Osteocyte (in vitro differentiated cells): ENCODE measurements around the gene NDUFAB1. TPM values are rescaled to one million over a fixed set of nuclear protein-coding genes. Genes with fewer than 3 reads are reported as not detected.
A peak's percentile ranks its signal among the peaks of the same experiment; 100 is the strongest.

ENCODE experiments used
- DNase-seq: peaks from one replicate; pipeline ENCODE4 v3.0.0; 2021; ENCODE audit warnings: mixed read lengths; ENCODE audit not compliant: unreplicated experiment; ENCODE audit errors: extremely low spot score
- H3K27ac Mint-ChIP-seq: one replicate; pipeline ENCODE4 v1.8.0; 2021; ENCODE audit warnings: mild to moderate bottlenecking, mixed read lengths; ENCODE audit not compliant: unreplicated experiment
- H3K27me3 Mint-ChIP-seq: one replicate; pipeline ENCODE4 v1.8.0; 2021; ENCODE audit warnings: mixed read lengths; ENCODE audit not compliant: unreplicated experiment
- H3K36me3 Mint-ChIP-seq: one replicate; pipeline ENCODE4 v1.8.0; 2021; ENCODE audit warnings: mixed read lengths; ENCODE audit not compliant: unreplicated experiment
- H3K4me1 Mint-ChIP-seq: one replicate; pipeline ENCODE4 v1.8.0; 2021; ENCODE audit warnings: mixed read lengths; ENCODE audit not compliant: unreplicated experiment
- H3K4me3 Mint-ChIP-seq: one replicate; pipeline ENCODE4 v1.8.0; 2021; ENCODE audit warnings: mild to moderate bottlenecking, moderate library complexity, mixed read lengths; ENCODE audit not compliant: unreplicated experiment
- H3K9me3 Mint-ChIP-seq: one replicate; pipeline ENCODE4 v1.8.0; 2021; ENCODE audit warnings: mixed read lengths; ENCODE audit not compliant: unreplicated experiment
- CTCF ChIP-seq: fragments of 200-600 bp; sonication (generic); IDR thresholded peaks from 2 replicates; pipeline ENCODE4 v1.5.0; 2021; ENCODE audit warnings: antibody characterized with exemption, mild to moderate bottlenecking, moderate library complexity
- total RNA-seq: library from RNA; stranded (reverse); gene quantifications from 2 replicates; pipeline ENCODE4 v1.2.1, GENCODE V29; 2021

NDUFAB1 gene
- total RNA-seq, 1 donor from 2014 or later: 49.7 TPM

- DNase-seq: no peak
- Mint-ChIP-seq H3K4me1 (peaks cover 2% of the 10 kb centered on the region), H3K27me3 (no peaks in the 10 kb centered on the region), H3K27ac (no peak overlapping the region), H3K4me3 (no peak overlapping the region), H3K36me3 (peaks cover 19% of the 10 kb centered on the region), H3K9me3 (no peaks in the 10 kb centered on the region)
- no peak for TF ChIP-seq CTCF
Observed at GRCh38 chr16:23539984-23540816, 55.9 kb downstream of the NDUFAB1 start.

GRCh38 chr16:23538919-23539278, 57.2 kb downstream of the NDUFAB1 start:
- H3K9me3 Mint-ChIP-seq: no peaks in the 10 kb centered on the region
- H3K4me3 Mint-ChIP-seq: no peak overlapping the region
- no peaks in the 10 kb centered on the region for H3K27me3 Mint-ChIP-seq
- H3K36me3 Mint-ChIP-seq: peaks cover 21% of the 10 kb centered on the region
- peak overlapping the region; percentile 52 for H3K27ac Mint-ChIP-seq
- no peak for DNase-seq
- TF ChIP-seq CTCF: no peak
- H3K4me1 Mint-ChIP-seq: peaks cover 2% of the 10 kb centered on the region

- H3K4me1 Mint-ChIP-seq: peaks cover 2% of the 10 kb centered on the region
- no peak for TF ChIP-seq CTCF
- no peak overlapping the region for H3K4me3 Mint-ChIP-seq
- H3K27ac Mint-ChIP-seq: no peak overlapping the region
- no peaks in the 10 kb centered on the region for H3K27me3 Mint-ChIP-seq
- DNase-seq: no peak
- H3K9me3 Mint-ChIP-seq: no peaks in the 10 kb centered on the region
- peaks cover 17% of the 10 kb centered on the region for H3K36me3 Mint-ChIP-seq
Observed at GRCh38 chr16:23537390-23537789, 58.7 kb downstream of the NDUFAB1 start.

GRCh38 chr16:23535901-23536300, 60.2 kb downstream of the NDUFAB1 start:
- H3K4me1 Mint-ChIP-seq: peaks cover 2% of the 10 kb centered on the region
- DNase-seq: no peak
- peaks cover 18% of the 10 kb centered on the region for H3K36me3 Mint-ChIP-seq
- H3K4me3 Mint-ChIP-seq: no peak overlapping the region
- no peak for TF ChIP-seq CTCF
- no peak overlapping the region for H3K27ac Mint-ChIP-seq
- no peaks in the 10 kb centered on the region for H3K27me3 Mint-ChIP-seq
- H3K9me3 Mint-ChIP-seq: no peaks in the 10 kb centered on the region

- Mint-ChIP-seq H3K27me3 (no peaks in the 10 kb centered on the region), H3K27ac (no peak overlapping the region), H3K36me3 (peaks cover 18% of the 10 kb centered on the region), H3K4me1 (peaks cover 2% of the 10 kb centered on the region), H3K9me3 (no peaks in the 10 kb centered on the region), H3K4me3 (no peak overlapping the region)
- DNase-seq: no peak
- TF ChIP-seq CTCF: no peak
Observed at GRCh38 chr16:23534868-23535860, 61.0 kb downstream of the NDUFAB1 start.
